K562 (cell line): ENCODE measurements around the gene ABCD4. TPM values are rescaled to one million over a fixed set of nuclear protein-coding genes. Genes with fewer than 3 reads are reported as not detected.
A peak's percentile ranks its signal among the peaks of the same experiment; 100 is the strongest.

ENCODE experiments used
- EP300 ChIP-seq: IDR thresholded peaks from 2 replicates; pipeline ENCODE4 v1.6.1; 2012; ENCODE audit warnings: low read length, improper control_type of control experiment
- ERF ChIP-seq: fragments of 450-650 bp; formaldehyde crosslinking; IDR thresholded peaks from 2 replicates; pipeline ENCODE4 v1.4.0; 2020; ENCODE audit warnings: mild to moderate bottlenecking, mixed read lengths
- GABPA ChIP-seq: fragments of 200-800 bp; sonication (Bioruptor generic); conservative IDR thresholded peaks from 2 replicates; pipeline ENCODE4 v1.6.1; 2016; ENCODE audit warnings: low read depth, missing genetic modification characterization, missing compliant biosample characterization
- IRF2 ChIP-seq: sonication (generic); formaldehyde crosslinking; IDR thresholded peaks from 2 replicates; pipeline ENCODE4 v1.8.1; 2022; ENCODE audit warnings: mild to moderate bottlenecking, missing genetic modification reagents
- NRF1 ChIP-seq, 2 experiments: fragments of 450-650 bp; IDR thresholded peaks in 1 of 2; conservative IDR thresholded peaks in 1 of 2; 2 replicates each; pipeline ENCODE4 v1.6.1; 2014; ENCODE audit warnings: mild to moderate bottlenecking in 2 of 2
- POLR2A ChIP-seq: fragments of 450-650 bp; conservative IDR thresholded peaks from 2 replicates; pipeline ENCODE4 v1.6.1; 2016
- RAD51 ChIP-seq: fragments of 450-650 bp; IDR thresholded peaks from 2 replicates; pipeline ENCODE4 v1.7.1; 2016; ENCODE audit warnings: low read depth, mild to moderate bottlenecking, borderline replicate concordance
- SAFB ChIP-seq: fragments of 200-400 bp; formaldehyde crosslinking; IDR thresholded peaks from 2 replicates; pipeline ENCODE4 v1.6.1; 2017; ENCODE audit warnings: low read depth, low read length, borderline replicate concordance
- TAF7 ChIP-seq: fragments of 450-650 bp; IDR thresholded peaks from 2 replicates; pipeline ENCODE4 v1.6.1; 2016; ENCODE audit warnings: missing genetic modification characterization, missing compliant biosample characterization
- TRIM28 ChIP-seq: fragments of 450-650 bp; IDR thresholded peaks from 2 replicates; pipeline ENCODE4 v1.6.1; 2017
- ZNF184 ChIP-seq: sonication (generic); formaldehyde crosslinking; IDR thresholded peaks from 2 replicates; pipeline ENCODE4 v1.5.0; 2020; ENCODE audit warnings: missing genetic modification reagents
- ZNF445 ChIP-seq: fragments of 250-450 bp; sonication (Bioruptor Pico); IDR thresholded peaks from 2 replicates; pipeline ENCODE4 v1.4.0; 2020; ENCODE audit warnings: low read depth, mild to moderate bottlenecking, moderate library complexity
- ZNF583 ChIP-seq: fragments of 250-450 bp; sonication (Bioruptor Pico); IDR thresholded peaks from 2 replicates; pipeline ENCODE4 v1.4.0; 2020
- polyA plus RNA-seq, 8 experiments: library from polyadenylated mRNA; depleted of rRNA in 4 of 8; stranded (reverse) in 5 of 8; unstranded in 3 of 8; fragments of >200 nt; fragmentation: Nextera tagmentation in 2 of 8; fragmentation: Illumina TruSeq in 1 of 8; extraction: Ambion mirVana in 2 of 8; extraction: Trizol in 1 of 8; gene quantifications; 2 replicates each; pipeline versions ENCODE4 v1.2.1 to v1.2.3, GENCODE V29; 2011 to 2014; ENCODE audit warnings: inconsistent platforms in 1 of 8, missing spikeins in 1 of 8
- total RNA-seq, 7 experiments: library from RNA; depleted of rRNA in 6 of 7; stranded (reverse); fragments of >200 nt in 6 of 7; fragmentation: Illumina TruSeq in 2 of 7; extraction: Trizol in 2 of 7; gene quantifications; 2 replicates each; pipeline versions ENCODE4 v1.2.1 to v1.2.3, GENCODE V29; 2011 to 2021; ENCODE audit warnings: low replicate concordance in 1 of 7
- TF ChIP-seq, protein P1 (sequence below): fragments of 250-450 bp; sonication (Bioruptor Pico); IDR thresholded peaks from 2 replicates; pipeline ENCODE4 v1.4.0; 2020
- TF ChIP-seq, protein P2 (sequence below): fragments of 450-650 bp; IDR thresholded peaks from 2 replicates; pipeline ENCODE4 v1.6.1; 2014; ENCODE audit warnings: low read depth, mild to moderate bottlenecking, moderate library complexity, borderline replicate concordance
- TF ChIP-seq, protein P3 (sequence below): fragments of 250-450 bp; sonication (Bioruptor Pico); IDR thresholded peaks from 2 replicates; pipeline ENCODE4 v1.5.0; 2020; ENCODE audit warnings: mild to moderate bottlenecking
- TF ChIP-seq, protein P4 (sequence below): IDR thresholded peaks from 2 replicates; pipeline ENCODE4 v1.6.1; 2011; ENCODE audit warnings: borderline replicate concordance, low read depth, mild to moderate bottlenecking, moderate library complexity, low read length; ENCODE audit not compliant: insufficient read depth, poor library complexity, severe bottlenecking

Gene ABCD4
- total and polyA plus RNA-seq, 9 of the 15 experiments (the other 6 are each of a cell fraction or from before 2014, with no cell fraction given), result 3.5 to 17.2 (median 12.4) TPM

DNA sequence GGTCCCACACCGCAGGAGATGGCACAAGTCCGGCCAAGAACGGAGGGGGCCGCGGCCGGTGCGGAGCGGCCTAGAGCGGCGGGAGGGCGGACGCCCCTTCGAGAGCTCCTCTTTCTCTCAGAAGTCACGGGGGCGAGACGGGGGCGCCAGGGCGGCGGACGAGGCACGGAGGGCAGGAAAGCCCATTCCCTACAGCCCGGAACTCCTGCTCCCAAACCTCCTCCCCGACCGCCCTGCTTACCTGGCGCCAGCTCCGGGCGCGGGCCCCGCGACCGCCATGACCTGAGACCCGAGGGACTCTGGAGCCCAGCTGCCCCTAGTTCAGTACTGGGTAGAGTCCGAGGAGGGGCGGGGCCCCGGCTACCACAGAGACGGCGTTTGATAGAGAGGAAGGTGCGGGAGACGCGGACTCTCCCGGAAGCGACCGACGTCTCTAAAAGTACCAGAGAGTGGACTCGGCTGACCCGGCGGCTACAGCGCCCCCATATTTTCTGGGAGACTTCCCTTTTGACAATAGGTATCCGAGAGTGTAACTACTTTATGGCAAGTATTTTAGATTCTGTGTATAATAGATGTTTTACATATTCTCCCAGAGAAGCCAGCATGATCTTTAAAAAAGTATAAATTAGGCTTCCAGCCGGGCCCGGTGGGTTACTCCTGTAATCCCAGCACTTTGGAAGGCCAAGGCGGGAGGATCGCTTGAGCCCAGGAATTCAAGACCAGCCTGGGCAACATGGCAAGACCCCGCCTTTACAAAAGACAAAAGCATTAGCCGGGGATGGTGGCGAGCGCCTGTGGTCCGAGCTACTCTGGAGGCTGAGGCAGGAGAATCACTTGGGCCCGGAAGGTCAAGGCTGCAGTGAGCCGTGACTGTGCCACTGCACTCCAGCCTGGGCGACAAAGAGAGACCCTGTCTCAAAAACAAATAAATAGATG, at the start of gene ABCD4 (continued):
- TF ChIP-seq, protein P1, sequence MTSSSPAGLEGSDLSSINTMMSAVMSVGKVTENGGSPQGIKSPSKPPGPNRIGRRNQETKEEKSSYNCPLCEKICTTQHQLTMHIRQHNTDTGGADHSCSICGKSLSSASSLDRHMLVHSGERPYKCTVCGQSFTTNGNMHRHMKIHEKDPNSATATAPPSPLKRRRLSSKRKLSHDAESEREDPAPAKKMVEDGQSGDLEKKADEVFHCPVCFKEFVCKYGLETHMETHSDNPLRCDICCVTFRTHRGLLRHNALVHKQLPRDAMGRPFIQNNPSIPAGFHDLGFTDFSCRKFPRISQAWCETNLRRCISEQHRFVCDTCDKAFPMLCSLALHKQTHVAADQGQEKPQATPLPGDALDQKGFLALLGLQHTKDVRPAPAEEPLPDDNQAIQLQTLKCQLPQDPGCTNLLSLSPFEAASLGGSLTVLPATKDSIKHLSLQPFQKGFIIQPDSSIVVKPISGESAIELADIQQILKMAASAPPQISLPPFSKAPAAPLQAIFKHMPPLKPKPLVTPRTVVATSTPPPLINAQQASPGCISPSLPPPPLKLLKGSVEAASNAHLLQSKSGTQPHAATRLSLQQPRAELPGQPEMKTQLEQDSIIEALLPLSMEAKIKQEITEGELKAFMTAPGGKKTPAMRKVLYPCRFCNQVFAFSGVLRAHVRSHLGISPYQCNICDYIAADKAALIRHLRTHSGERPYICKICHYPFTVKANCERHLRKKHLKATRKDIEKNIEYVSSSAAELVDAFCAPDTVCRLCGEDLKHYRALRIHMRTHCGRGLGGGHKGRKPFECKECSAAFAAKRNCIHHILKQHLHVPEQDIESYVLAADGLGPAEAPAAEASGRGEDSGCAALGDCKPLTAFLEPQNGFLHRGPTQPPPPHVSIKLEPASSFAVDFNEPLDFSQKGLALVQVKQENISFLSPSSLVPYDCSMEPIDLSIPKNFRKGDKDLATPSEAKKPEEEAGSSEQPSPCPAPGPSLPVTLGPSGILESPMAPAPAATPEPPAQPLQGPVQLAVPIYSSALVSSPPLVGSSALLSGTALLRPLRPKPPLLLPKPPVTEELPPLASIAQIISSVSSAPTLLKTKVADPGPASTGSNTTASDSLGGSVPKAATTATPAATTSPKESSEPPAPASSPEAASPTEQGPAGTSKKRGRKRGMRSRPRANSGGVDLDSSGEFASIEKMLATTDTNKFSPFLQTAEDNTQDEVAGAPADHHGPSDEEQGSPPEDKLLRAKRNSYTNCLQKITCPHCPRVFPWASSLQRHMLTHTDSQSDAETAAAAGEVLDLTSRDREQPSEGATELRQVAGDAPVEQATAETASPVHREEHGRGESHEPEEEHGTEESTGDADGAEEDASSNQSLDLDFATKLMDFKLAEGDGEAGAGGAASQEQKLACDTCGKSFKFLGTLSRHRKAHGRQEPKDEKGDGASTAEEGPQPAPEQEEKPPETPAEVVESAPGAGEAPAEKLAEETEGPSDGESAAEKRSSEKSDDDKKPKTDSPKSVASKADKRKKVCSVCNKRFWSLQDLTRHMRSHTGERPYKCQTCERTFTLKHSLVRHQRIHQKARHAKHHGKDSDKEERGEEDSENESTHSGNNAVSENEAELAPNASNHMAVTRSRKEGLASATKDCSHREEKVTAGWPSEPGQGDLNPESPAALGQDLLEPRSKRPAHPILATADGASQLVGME (CRISPR knock-in tag), result no peak
- TF ChIP-seq ZNF184, result no peak
- no peak for TF ChIP-seq TRIM28
- no peak for TF ChIP-seq ZNF445 (CRISPR knock-in tag)
- peak; percentile 87 for TF ChIP-seq POLR2A
- no peak for TF ChIP-seq SAFB
- TF ChIP-seq EP300, result no peak
- TF ChIP-seq, protein P2, sequence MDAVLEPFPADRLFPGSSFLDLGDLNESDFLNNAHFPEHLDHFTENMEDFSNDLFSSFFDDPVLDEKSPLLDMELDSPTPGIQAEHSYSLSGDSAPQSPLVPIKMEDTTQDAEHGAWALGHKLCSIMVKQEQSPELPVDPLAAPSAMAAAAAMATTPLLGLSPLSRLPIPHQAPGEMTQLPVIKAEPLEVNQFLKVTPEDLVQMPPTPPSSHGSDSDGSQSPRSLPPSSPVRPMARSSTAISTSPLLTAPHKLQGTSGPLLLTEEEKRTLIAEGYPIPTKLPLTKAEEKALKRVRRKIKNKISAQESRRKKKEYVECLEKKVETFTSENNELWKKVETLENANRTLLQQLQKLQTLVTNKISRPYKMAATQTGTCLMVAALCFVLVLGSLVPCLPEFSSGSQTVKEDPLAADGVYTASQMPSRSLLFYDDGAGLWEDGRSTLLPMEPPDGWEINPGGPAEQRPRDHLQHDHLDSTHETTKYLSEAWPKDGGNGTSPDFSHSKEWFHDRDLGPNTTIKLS, result peak; percentile 60; the same call in 1 of the 2 replicates
- peak; percentile 93 for TF ChIP-seq GABPA
- TF ChIP-seq, protein P3, sequence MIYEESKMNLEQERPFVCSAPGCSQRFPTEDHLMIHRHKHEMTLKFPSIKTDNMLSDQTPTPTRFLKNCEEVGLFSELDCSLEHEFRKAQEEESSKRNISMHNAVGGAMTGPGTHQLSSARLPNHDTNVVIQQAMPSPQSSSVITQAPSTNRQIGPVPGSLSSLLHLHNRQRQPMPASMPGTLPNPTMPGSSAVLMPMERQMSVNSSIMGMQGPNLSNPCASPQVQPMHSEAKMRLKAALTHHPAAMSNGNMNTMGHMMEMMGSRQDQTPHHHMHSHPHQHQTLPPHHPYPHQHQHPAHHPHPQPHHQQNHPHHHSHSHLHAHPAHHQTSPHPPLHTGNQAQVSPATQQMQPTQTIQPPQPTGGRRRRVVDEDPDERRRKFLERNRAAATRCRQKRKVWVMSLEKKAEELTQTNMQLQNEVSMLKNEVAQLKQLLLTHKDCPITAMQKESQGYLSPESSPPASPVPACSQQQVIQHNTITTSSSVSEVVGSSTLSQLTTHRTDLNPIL (CRISPR knock-in tag), result no peak
- TF ChIP-seq ERF (CRISPR knock-in tag), result no peak
- no peak for TF ChIP-seq NRF1 (conservative IDR thresholded peaks at IDR 0.05 in 1 of 2, IDR thresholded peaks at IDR 0.05 in 1 of 2)
- no peak for TF ChIP-seq RAD51
- no peak for TF ChIP-seq ZNF583 (CRISPR knock-in tag)
- TF ChIP-seq, protein P4, sequence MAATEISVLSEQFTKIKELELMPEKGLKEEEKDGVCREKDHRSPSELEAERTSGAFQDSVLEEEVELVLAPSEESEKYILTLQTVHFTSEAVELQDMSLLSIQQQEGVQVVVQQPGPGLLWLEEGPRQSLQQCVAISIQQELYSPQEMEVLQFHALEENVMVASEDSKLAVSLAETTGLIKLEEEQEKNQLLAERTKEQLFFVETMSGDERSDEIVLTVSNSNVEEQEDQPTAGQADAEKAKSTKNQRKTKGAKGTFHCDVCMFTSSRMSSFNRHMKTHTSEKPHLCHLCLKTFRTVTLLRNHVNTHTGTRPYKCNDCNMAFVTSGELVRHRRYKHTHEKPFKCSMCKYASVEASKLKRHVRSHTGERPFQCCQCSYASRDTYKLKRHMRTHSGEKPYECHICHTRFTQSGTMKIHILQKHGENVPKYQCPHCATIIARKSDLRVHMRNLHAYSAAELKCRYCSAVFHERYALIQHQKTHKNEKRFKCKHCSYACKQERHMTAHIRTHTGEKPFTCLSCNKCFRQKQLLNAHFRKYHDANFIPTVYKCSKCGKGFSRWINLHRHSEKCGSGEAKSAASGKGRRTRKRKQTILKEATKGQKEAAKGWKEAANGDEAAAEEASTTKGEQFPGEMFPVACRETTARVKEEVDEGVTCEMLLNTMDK, result peak; percentile 85
- peak; percentile 54 for TF ChIP-seq TAF7 (tag)
- TF ChIP-seq IRF2 (CRISPR knock-in tag), result no peak
